GM19239 (cell line): ENCODE measurements around the gene DNAI1.
"Not testable (repeated sequence)": the region's sequence is repeated elsewhere in the genome, so short reads cannot be mapped to it uniquely, and the experiment has no call there.

Source experiments
- DNase-seq: peaks from one replicate; pipeline ENCODE4 v3.0.0; 2011; ENCODE audit warnings: low spot score; ENCODE audit not compliant: insufficient read length
- FAIRE-seq: peaks from 2 replicates; lab custom pipeline; 2011; peaks lifted over from hg19 to GRCh38; lab: Jason Lieb, UNC

The DNAI1 gene

GRCh38 chr9:34446951-34447350 is 11.7 kb upstream of the DNAI1 start:
- DNase-seq (no peak), FAIRE-seq (no peak)

- FAIRE-seq (no peak), DNase-seq (no peak)
These were observed 8.0 kb upstream of the DNAI1 start for GRCh38 chr9:34450644-34451043.

GRCh38 chr9:34451135-34451534 is 7.5 kb upstream of the DNAI1 start:
- DNase-seq (no peak), FAIRE-seq (no peak)

GRCh38 chr9:34451545-34451944 is 7.1 kb upstream of the DNAI1 start:
- no peak for DNase-seq
- peak; percentile 21 for FAIRE-seq

- no peak for DNase-seq
- FAIRE-seq = no peak
These were observed 6.0 kb upstream of the DNAI1 start for GRCh38 chr9:34452568-34452967.

- FAIRE-seq = no peak
These were observed 4.0 kb upstream of the DNAI1 start for GRCh38 chr9:34454571-34455065.

GRCh38 chr9:34456151-34456550 is 2.5 kb upstream of the DNAI1 start:
- DNase-seq (no peak), FAIRE-seq (no peak)

More at GRCh38 chr9:34454571-34455065, 4.0 kb upstream of the DNAI1 start:
- DNase-seq = no peak

- DNase-seq (no peak), FAIRE-seq (no peak)
These were observed 1.9 kb upstream of the DNAI1 start for GRCh38 chr9:34456746-34457145.

GRCh38 chr9:34457266-34458012 is 1.2 kb upstream of the DNAI1 start:
- FAIRE-seq (no peak), DNase-seq (no peak)

- DNase-seq (no peak), FAIRE-seq (no peak)
These were observed 345 bp downstream of the DNAI1 start for GRCh38 chr9:34458959-34459340.

- FAIRE-seq = no peak
- no peak for DNase-seq
These were observed 751 bp downstream of the DNAI1 start for GRCh38 chr9:34459356-34459755.

GRCh38 chr9:34459941-34460340 is 1.3 kb downstream of the DNAI1 start:
- FAIRE-seq (no peak), DNase-seq (no peak)

- DNase-seq (no peak), FAIRE-seq (no peak)
These were observed 4.7 kb downstream of the DNAI1 start for GRCh38 chr9:34463098-34463900.

- DNase-seq = no peak
- no peak for FAIRE-seq
These were observed 5.3 kb downstream of the DNAI1 start for GRCh38 chr9:34463901-34464232.

GRCh38 chr9:34464571-34464970 is 6.0 kb downstream of the DNAI1 start:
- DNase-seq = no peak
- FAIRE-seq = no peak

GRCh38 chr9:34465468-34465867 is 6.9 kb downstream of the DNAI1 start:
- no peak for DNase-seq
- FAIRE-seq = no peak

- DNase-seq (no peak), FAIRE-seq (no peak)
These were observed 16.5 kb downstream of the DNAI1 start for GRCh38 chr9:34475097-34475496.

GRCh38 chr9:34477541-34477940 is 18.9 kb downstream of the DNAI1 start:
- no peak for FAIRE-seq
- no peak for DNase-seq

- FAIRE-seq (no peak), DNase-seq (no peak)
These were observed 20.8 kb downstream of the DNAI1 start for GRCh38 chr9:34479431-34479866.

- not testable (repeated sequence) for FAIRE-seq
These were observed 23.0 kb downstream of the DNAI1 start for GRCh38 chr9:34481620-34482019.

GRCh38 chr9:34482746-34483145 is 24.1 kb downstream of the DNAI1 start:
- not testable (repeated sequence) for DNase-seq, FAIRE-seq

More at GRCh38 chr9:34481620-34482019, 23.0 kb downstream of the DNAI1 start:
- not testable (repeated sequence) for DNase-seq
